ENCODE results near the gene HTR2C.

HTR2C gene

DNA sequence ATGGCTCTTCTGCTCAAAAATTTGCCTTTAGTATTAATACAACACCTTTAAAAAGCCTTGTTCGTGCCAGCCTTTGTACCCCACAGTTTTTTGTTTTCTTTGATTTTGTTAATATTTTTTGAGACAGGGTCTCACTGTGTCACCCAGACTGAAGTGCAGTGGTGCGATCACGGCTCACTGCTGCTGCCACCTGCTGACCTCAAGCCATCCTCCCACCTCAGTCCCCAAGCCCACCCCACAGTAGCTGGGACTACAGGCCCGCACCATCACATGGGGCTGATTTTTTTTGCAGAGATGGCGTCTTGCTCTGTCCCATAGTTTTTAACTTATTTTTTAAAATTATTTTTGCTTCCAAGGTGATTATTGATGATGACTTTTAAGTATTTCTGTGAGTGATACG is 134.0 kb downstream of the HTR2C start:
- Histone ChIP-seq H3K27me3 (no peaks in the 10 kb centered on the region), H3K27ac (no peak overlapping the region), H3K4me3 (ENCODE audit: low read depth in 1 of 2, low read length in 1 of 2) (no peak overlapping the region), H3K36me3 (no peaks in the 10 kb centered on the region), H3K4me1 (ENCODE audit: control insufficient read depth in 1 of 2, insufficient read depth in 1 of 2, low read depth in 1 of 2, low read length in 1 of 2) (no peaks in the 10 kb centered on the region), H3K9me3 (no peaks in the 10 kb centered on the region)
- TF ChIP-seq CTCF (IDR thresholded peaks at IDR 0.05) = no peak

DNA sequence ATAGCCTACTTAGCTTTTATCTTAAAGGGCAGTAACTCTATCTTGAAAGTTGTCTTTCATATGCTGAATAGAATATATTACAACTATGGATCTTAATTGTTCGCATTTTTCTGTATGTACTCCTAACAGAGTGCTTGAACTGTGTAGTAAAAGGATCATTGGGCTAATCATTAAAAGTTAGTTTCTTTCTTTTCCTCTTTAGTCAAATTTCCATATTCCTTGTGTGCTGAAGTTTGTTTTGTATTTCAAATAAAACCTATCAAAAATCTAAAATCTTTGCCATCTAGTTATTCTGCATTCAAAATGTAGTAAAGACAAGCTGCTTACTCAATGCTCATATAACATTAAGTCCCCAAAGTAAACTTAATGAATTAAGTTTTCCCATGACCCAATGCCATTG is 182.7 kb downstream of the HTR2C start:
- no peak overlapping the region for H3K27ac ChIP-seq
- H3K4me1 ChIP-seq (ENCODE audit: control insufficient read depth in 1 of 2, insufficient read depth in 1 of 2, low read depth in 1 of 2, low read length in 1 of 2) = no peaks in the 10 kb centered on the region
- no peaks in the 10 kb centered on the region for H3K9me3 ChIP-seq
- H3K36me3 ChIP-seq = no peaks in the 10 kb centered on the region
- no peak overlapping the region for H3K4me3 ChIP-seq (ENCODE audit: low read depth in 1 of 2, low read length in 1 of 2)
- TF ChIP-seq CTCF (IDR thresholded peaks at IDR 0.05) = no peak
- no peaks in the 10 kb centered on the region for H3K27me3 ChIP-seq

- Histone ChIP-seq H3K4me1 (ENCODE audit: control insufficient read depth in 1 of 2, insufficient read depth in 1 of 2, low read depth in 1 of 2, low read length in 1 of 2) (no peaks in the 10 kb centered on the region), H3K27ac (no peak overlapping the region), H3K9me3 (no peaks in the 10 kb centered on the region), H3K36me3 (no peaks in the 10 kb centered on the region), H3K4me3 (ENCODE audit: low read depth in 1 of 2, low read length in 1 of 2) (no peak overlapping the region), H3K27me3 (no peaks in the 10 kb centered on the region)
- TF ChIP-seq CTCF (IDR thresholded peaks at IDR 0.05) = no peak
Observed at GRCh38 chrX:114774691-114775090, 190.8 kb downstream of the HTR2C start.

- no peak overlapping the region for H3K27ac ChIP-seq
- no peaks in the 10 kb centered on the region for H3K4me1 ChIP-seq (ENCODE audit: control insufficient read depth in 1 of 2, insufficient read depth in 1 of 2, low read depth in 1 of 2, low read length in 1 of 2)
- no peaks in the 10 kb centered on the region for H3K36me3 ChIP-seq
- no peak for TF ChIP-seq CTCF (IDR thresholded peaks at IDR 0.05)
- no peaks in the 10 kb centered on the region for H3K9me3 ChIP-seq
- H3K27me3 ChIP-seq = no peaks in the 10 kb centered on the region
- H3K4me3 ChIP-seq (ENCODE audit: low read depth in 1 of 2, low read length in 1 of 2) = no peak overlapping the region
Observed at GRCh38 chrX:114782925-114783324, 199.0 kb downstream of the HTR2C start.

- Histone ChIP-seq H3K9me3 (no peaks in the 10 kb centered on the region), H3K27ac (no peak overlapping the region), H3K4me1 (ENCODE audit: control insufficient read depth in 1 of 2, insufficient read depth in 1 of 2, low read depth in 1 of 2, low read length in 1 of 2) (no peaks in the 10 kb centered on the region), H3K36me3 (no peaks in the 10 kb centered on the region), H3K4me3 (ENCODE audit: low read depth in 1 of 2, low read length in 1 of 2) (no peak overlapping the region), H3K27me3 (no peaks in the 10 kb centered on the region)
- no peak for TF ChIP-seq CTCF (IDR thresholded peaks at IDR 0.05)
Observed at GRCh38 chrX:114787061-114787460, 203.2 kb downstream of the HTR2C start.

GRCh38 chrX:114797494-114797893 is 213.6 kb downstream of the HTR2C start:
- H3K4me3 ChIP-seq (ENCODE audit: low read depth in 1 of 2, low read length in 1 of 2) = no peak overlapping the region
- TF ChIP-seq CTCF (IDR thresholded peaks at IDR 0.05) = no peak
- no peak overlapping the region for H3K27ac ChIP-seq
- H3K36me3 ChIP-seq = no peaks in the 10 kb centered on the region
- H3K4me1 ChIP-seq (ENCODE audit: control insufficient read depth in 1 of 2, insufficient read depth in 1 of 2, low read depth in 1 of 2, low read length in 1 of 2) = no peaks in the 10 kb centered on the region
- H3K9me3 ChIP-seq = no peaks in the 10 kb centered on the region
- H3K27me3 ChIP-seq = no peaks in the 10 kb centered on the region

Measured in neutrophil (primary cell).